Measurements from ENCODE around the gene C3orf49. TPM values are rescaled to one million over a fixed set of nuclear protein-coding genes. Genes with fewer than 3 reads are reported as not detected.

The C3orf49 gene
- polyA plus RNA-seq, 1 of the 3 experiments (the other 2 are of a cell fraction) = not detected

- no peak overlapping the region for H3K27ac ChIP-seq (ENCODE audit: low read depth in 2 of 2, low read length in 1 of 2)
- peaks cover 91% of the 10 kb centered on the region for H3K79me2 ChIP-seq (ENCODE audit: insufficient read depth)
- no peak for TF ChIP-seq GABPA (IDR thresholded peaks at IDR 0.05; ENCODE audit: low read depth)
- no peak for TF ChIP-seq RAD21 (IDR thresholded peaks at IDR 0.05; ENCODE audit: low read length)
- TF ChIP-seq CHD2 (IDR thresholded peaks at IDR 0.05; ENCODE audit: low read length, partially characterized antibody) = no peak
- TF ChIP-seq FOSL2 (IDR thresholded peaks at IDR 0.05; ENCODE audit: borderline replicate concordance, low read depth) = no peak
- no peaks in the 10 kb centered on the region for H3K9me2 ChIP-seq
- peaks cover 26 to 29% of the 10 kb centered on the region in 2 experiments for H3K4me1 ChIP-seq (ENCODE audit: control insufficient read depth in 1 of 2, insufficient read depth in 2 of 2, low read depth in 1 of 2, low read length in 1 of 2)
- no peak overlapping the region for H3K9ac ChIP-seq
- no peaks in the 10 kb centered on the region for H3K27me3 ChIP-seq (ENCODE audit: insufficient read depth)
- H4K20me1 ChIP-seq (ENCODE audit: insufficient read depth) = peaks cover 82% of the 10 kb centered on the region
- H3K4me3 ChIP-seq (ENCODE audit: low read depth in 2 of 2, low read length in 1 of 2) = no peak overlapping the region
- H3K9me3 ChIP-seq = no peaks in the 10 kb centered on the region
- 89% methylated on average over 2 of the region's 2 CpGs for WGBS (ENCODE audit: low lambda C conversion rate)
- ChIA-PET POLR2A (no interaction called here), CTCF (interaction anchor here (0.6 to 1.4 kb wide), 3 partner anchors 18 to 1382 kb away, joined by 3 read pairs; no protein-coding TSS in a partner anchor)
- H2AFZ ChIP-seq (ENCODE audit: low read depth) = no peak overlapping the region
- H3K4me2 ChIP-seq = no peak overlapping the region
- DNase-seq = no peak
- no peaks in the 10 kb centered on the region for H3K36me3 ChIP-seq (replicated peaks in 1 of 2; ENCODE audit: control insufficient read depth in 1 of 2, insufficient read depth in 2 of 2, low read length in 1 of 2)
- H3F3A ChIP-seq (replicated peaks; ENCODE audit: insufficient read depth) = peaks cover 13% of the 10 kb centered on the region
These were observed 56.4 kb downstream of the C3orf49 start for GRCh38 chr3:63875510-63875909.

- H3K9ac ChIP-seq = no peak overlapping the region
- ChIA-PET POLR2A (no interaction called here), CTCF (interaction anchor here (0.7 to 1.6 kb wide), 4 partner anchors 19 to 528 kb away, joined by 3 to 4 read pairs (median 3); partner anchors contain the start of gene C3orf49)
- no peaks in the 10 kb centered on the region for H3K36me3 ChIP-seq (replicated peaks in 1 of 2; ENCODE audit: control insufficient read depth in 1 of 2, insufficient read depth in 2 of 2, low read length in 1 of 2)
- peaks cover 82% of the 10 kb centered on the region for H4K20me1 ChIP-seq (ENCODE audit: insufficient read depth)
- no peak overlapping the region for H3K4me2 ChIP-seq
- H3K27me3 ChIP-seq (ENCODE audit: insufficient read depth) = no peaks in the 10 kb centered on the region
- no peak overlapping the region for H2AFZ ChIP-seq (ENCODE audit: low read depth)
- peaks cover 9% of the 10 kb centered on the region for H3F3A ChIP-seq (replicated peaks; ENCODE audit: insufficient read depth)
- TF ChIP-seq TEAD4 (IDR thresholded peaks at IDR 0.05; ENCODE audit: borderline replicate concordance, insufficient read depth) (no peak), TAF1 (IDR thresholded peaks at IDR 0.05; ENCODE audit: borderline replicate concordance, low read depth, low read length) (no peak), RAD21 (IDR thresholded peaks at IDR 0.05; ENCODE audit: low read length) (no peak), PBX3 (IDR thresholded peaks at IDR 0.05) (no peak), SIN3A (IDR thresholded peaks at IDR 0.05; ENCODE audit: borderline replicate concordance, low read depth, low read length) (no peak), YY1 (IDR thresholded peaks at IDR 0.05; ENCODE audit: low read depth) (no peak), ELF1 (IDR thresholded peaks at IDR 0.05) (no peak), CTCF (IDR thresholded peaks at IDR 0.05) (no peak), FOXJ3 (CRISPR knock-in tag; IDR thresholded peaks at IDR 0.05) (no peak), MEF2A (IDR thresholded peaks at IDR 0.05; ENCODE audit: borderline replicate concordance, low read depth) (no peak), REST (IDR thresholded peaks at IDR 0.05; ENCODE audit: low read depth, low read length) (no peak), EZH2phosphoT487 (IDR thresholded peaks at IDR 0.05; ENCODE audit: borderline replicate concordance, low read depth) (no peak), TCF12 (IDR thresholded peaks at IDR 0.05) (no peak), NFIC (IDR thresholded peaks at IDR 0.05; ENCODE audit: borderline replicate concordance) (no peak), USF2 (IDR thresholded peaks at IDR 0.05; ENCODE audit: borderline replicate concordance, low read depth, low read length) (no peak), MXI1 (IDR thresholded peaks at IDR 0.05; ENCODE audit: low read depth, low read length) (no peak), USF1 (IDR thresholded peaks at IDR 0.05; ENCODE audit: borderline replicate concordance, low read depth) (no peak), CHD2 (IDR thresholded peaks at IDR 0.05; ENCODE audit: low read length, partially characterized antibody) (no peak), RCOR1 (IDR thresholded peaks at IDR 0.05; ENCODE audit: low read length) (no peak)
- peaks cover 91% of the 10 kb centered on the region for H3K79me2 ChIP-seq (ENCODE audit: insufficient read depth)
- H3K4me3 ChIP-seq (ENCODE audit: low read depth in 2 of 2, low read length in 1 of 2) = no peak overlapping the region
- H3K27ac ChIP-seq (ENCODE audit: low read depth in 2 of 2, low read length in 1 of 2) = no peak overlapping the region
- no peaks in the 10 kb centered on the region for H3K9me3 ChIP-seq
- DNase-seq = no peak
- peaks cover 26 to 29% of the 10 kb centered on the region in 2 experiments for H3K4me1 ChIP-seq (ENCODE audit: control insufficient read depth in 1 of 2, insufficient read depth in 2 of 2, low read depth in 1 of 2, low read length in 1 of 2)
- WGBS (ENCODE audit: low lambda C conversion rate) = 89% methylated on average over 3 of the region's 3 CpGs
- no peaks in the 10 kb centered on the region for H3K9me2 ChIP-seq
These were observed 57.2 kb downstream of the C3orf49 start for GRCh38 chr3:63876260-63876659.

Measured in SK-N-SH (cell line).